CD14-positive monocyte (primary cell): ENCODE data around the gene MCEE. TPM values are rescaled to one million over a fixed set of nuclear protein-coding genes. Genes with fewer than 3 reads are reported as not detected.

Experiments
- DNase-seq, 3 donors: peaks; one replicate each; pipeline ENCODE4 v3.0.0-alpha.2; 2011 to 2022
- H2AFZ ChIP-seq: 2 replicates; pipeline ENCODE4 v1.6.0; 2012; ENCODE audit warnings: mild to moderate bottlenecking, low read depth, low read length, inconsistent platforms; ENCODE audit not compliant: insufficient read depth, poor library complexity, severe bottlenecking
- H3K27ac ChIP-seq, 2 donors: 1 replicate in 1 of 2; 2 replicates in 1 of 2; pipeline ENCODE4 v1.5.1; 2012 to 2013; ENCODE audit warnings: low read length in 2 of 2, control low read depth in 1 of 2, inconsistent platforms in 1 of 2, low read depth in 1 of 2, mild to moderate bottlenecking in 1 of 2
- H3K27me3 ChIP-seq, 2 donors: one replicate each; pipeline versions ENCODE4 v1.6.0 to v1.6.1; 2011 to 2013; ENCODE audit warnings: low read length in 2 of 2; ENCODE audit not compliant: control insufficient read depth in 2 of 2, insufficient read depth in 2 of 2
- H3K36me3 ChIP-seq, 2 donors: replicated peaks in 1 of 2; 1 replicate in 1 of 2; 2 replicates in 1 of 2; pipeline versions ENCODE4 v1.5.1 to v1.6.1; 2012 to 2013; ENCODE audit warnings: low read length in 2 of 2, control low read depth in 1 of 2, inconsistent platforms in 1 of 2, mild to moderate bottlenecking in 1 of 2; ENCODE audit not compliant: insufficient read depth in 2 of 2, control insufficient read depth in 1 of 2
- H3K4me1 ChIP-seq, 2 donors: 1 replicate in 1 of 2; 2 replicates in 1 of 2; pipeline versions ENCODE4 v1.5.1 to v1.6.1; 2012 to 2013; ENCODE audit warnings: low read length in 2 of 2, control low read depth in 1 of 2, inconsistent platforms in 1 of 2, mild to moderate bottlenecking in 1 of 2, moderate library complexity in 1 of 2; ENCODE audit not compliant: insufficient read depth in 2 of 2, control insufficient read depth in 1 of 2
- H3K4me2 ChIP-seq: replicated peaks from 2 replicates; pipeline ENCODE3; 2012; ENCODE audit warnings: low read length, moderate library complexity, mild to moderate bottlenecking; ENCODE audit not compliant: poor library complexity, severe bottlenecking; ENCODE audit errors: extremely low read depth
- H3K4me3 ChIP-seq, 3 experiments: fragments of 200-600 bp in 1 of 3; sonication (generic) in 1 of 3; replicated peaks in 1 of 3; 1 replicate in 2 of 3; 2 replicates in 1 of 3; pipeline ENCODE4 v1.5.1; 2011 to 2013; ENCODE audit warnings: low read length in 3 of 3, mild to moderate bottlenecking in 3 of 3, control low read depth in 2 of 3, low read depth in 2 of 3, inconsistent platforms in 1 of 3, moderate library complexity in 1 of 3
- H3K79me2 ChIP-seq: 2 replicates; pipeline ENCODE4 v1.6.0; 2012; ENCODE audit warnings: mild to moderate bottlenecking, control low read depth, inconsistent platforms, low read length, moderate library complexity; ENCODE audit not compliant: insufficient read depth
- H3K9ac ChIP-seq: 2 replicates; pipeline ENCODE4 v1.6.0; 2017; ENCODE audit warnings: low read length, mild to moderate bottlenecking; ENCODE audit not compliant: insufficient read depth, poor library complexity, severe bottlenecking
- H3K9me3 ChIP-seq, 2 donors: replicated peaks in 1 of 2; 1 replicate in 1 of 2; 2 replicates in 1 of 2; pipeline versions ENCODE4 v1.5.1 to v1.6.1; 2012 to 2013; ENCODE audit warnings: low read length in 2 of 2, control low read depth in 1 of 2; ENCODE audit not compliant: control insufficient read depth in 1 of 2, insufficient read depth in 1 of 2
- H4K20me1 ChIP-seq: 2 replicates; pipeline ENCODE4 v1.6.0; 2012; ENCODE audit warnings: mild to moderate bottlenecking, low read length, control low read depth, moderate library complexity; ENCODE audit not compliant: insufficient read depth
- H3K27ac Mint-ChIP-seq, 7 donors: one replicate each; pipeline ENCODE4 v1.8.0; 2020; ENCODE audit warnings: mild to moderate bottlenecking in 7 of 7, mixed read lengths in 7 of 7, moderate library complexity in 6 of 7, inconsistent platforms in 2 of 7
- H3K27me3 Mint-ChIP-seq, 3 donors: one replicate each; pipeline ENCODE4 v1.8.0; 2021 to 2022; ENCODE audit warnings: low read depth in 3 of 3, mild to moderate bottlenecking in 3 of 3, mixed read lengths in 3 of 3, moderate library complexity in 3 of 3, inconsistent platforms in 1 of 3
- H3K36me3 Mint-ChIP-seq, 2 donors: one replicate each; pipeline ENCODE4 v1.8.0; 2020; ENCODE audit warnings: mixed read lengths in 2 of 2, inconsistent platforms in 1 of 2, mild to moderate bottlenecking in 1 of 2
- H3K4me1 Mint-ChIP-seq: one replicate; pipeline ENCODE4 v1.8.0; 2020; ENCODE audit warnings: mild to moderate bottlenecking, mixed read lengths
- H3K4me3 Mint-ChIP-seq, 2 donors: one replicate each; pipeline ENCODE4 v1.8.0; 2020; ENCODE audit warnings: mild to moderate bottlenecking in 2 of 2, mixed read lengths in 2 of 2, moderate library complexity in 1 of 2
- H3K9me3 Mint-ChIP-seq, 7 donors: one replicate each; pipeline ENCODE4 v1.8.0; 2020 to 2022; ENCODE audit warnings: mixed read lengths in 7 of 7, mild to moderate bottlenecking in 6 of 7, moderate library complexity in 6 of 7, inconsistent platforms in 2 of 7
- CTCF ChIP-seq: fragments of 200-600 bp; IDR thresholded peaks from one replicate; pipeline ENCODE4 v1.8.0; 2022; ENCODE audit warnings: antibody characterized with exemption, mild to moderate bottlenecking
- WGBS: methylation state at CpG from one replicate; pipeline ENCODE4 v1.1.5; 2013; ENCODE audit warnings: missing lambda C conversion rate; ENCODE audit not compliant: insufficient coverage; 5-methylcytosine and 5-hydroxymethylcytosine counted together
- intact Hi-C, 2 donors: fragments of 100-400 bp; cut with micrococcal nuclease; formaldehyde crosslinking; loops; one replicate each; pipeline versions ENCODE4 v1.15.0 to v1.15.1; 2023
- polyA plus RNA-seq, 3 donors: library from polyadenylated mRNA; depleted of rRNA in 1 of 3; unstranded in 2 of 3; stranded (reverse) in 1 of 3; fragments of 300-500 nt in 2 of 3; fragments of >200 nt in 1 of 3; fragmentation: Illumina TruSeq in 2 of 3; gene quantifications; 1 replicate in 2 of 3; 2 replicates in 1 of 3; pipeline ENCODE4 v1.2.3, GENCODE V29; 2012 to 2021

MCEE gene
- polyA plus RNA-seq, 3 donors, result 9.3 to 29.0 (median 24.7) TPM

DNA sequence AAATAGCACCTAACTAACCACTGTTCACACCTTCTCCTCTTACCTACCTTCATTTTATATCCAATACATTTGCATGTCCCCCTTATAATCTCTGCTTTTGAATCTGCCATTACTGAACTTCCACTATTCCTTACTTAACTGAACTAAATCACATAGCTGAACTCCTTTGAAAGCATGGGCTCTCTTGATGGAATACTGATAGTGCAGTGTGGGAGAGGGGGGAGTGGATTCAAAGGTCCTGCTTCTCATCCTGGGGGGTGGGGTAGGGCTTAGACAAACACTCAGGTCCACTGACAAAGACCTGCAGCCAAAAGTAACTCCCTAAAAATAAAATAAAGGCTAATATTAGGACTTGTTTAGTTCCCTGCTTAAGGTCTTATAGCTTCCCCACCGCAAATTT, 8.6 kb downstream of the MCEE start:
- no peak overlapping the region for H3K9ac ChIP-seq
- no peak overlapping the region for H3K4me3 ChIP-seq
- H3K27ac Mint-ChIP-seq, result no peak overlapping the region
- H3K27me3 ChIP-seq, result no peaks in the 10 kb centered on the region
- intact Hi-C loops, result no loop called here
- no peak overlapping the region for H3K4me3 Mint-ChIP-seq
- no CpG with 5 or more reads among the region's 1 CpG for WGBS
- H3K4me1 Mint-ChIP-seq, result no peaks in the 10 kb centered on the region
- H3K9me3 Mint-ChIP-seq, result peaks cover 0 to 2% (median 0%) of the 10 kb centered on the region in 7 donors
- H3K9me3 ChIP-seq, result no peaks in the 10 kb centered on the region
- H3K27ac ChIP-seq, result no peak overlapping the region
- peaks cover 18% of the 10 kb centered on the region for H3K79me2 ChIP-seq
- no peak overlapping the region for H2AFZ ChIP-seq
- no peak for TF ChIP-seq CTCF
- H3K27me3 Mint-ChIP-seq, result peaks cover 0 to 2% (median 0%) of the 10 kb centered on the region in 3 donors
- no peaks in the 10 kb centered on the region for H4K20me1 ChIP-seq
- peaks cover 52 to 55% of the 10 kb centered on the region in 2 donors for H3K36me3 Mint-ChIP-seq
- no peak for DNase-seq
- no peak overlapping the region for H3K4me2 ChIP-seq
- H3K36me3 ChIP-seq, result peaks cover 45 to 76% of the 10 kb centered on the region in 2 donors
- H3K4me1 ChIP-seq, result no peaks in the 10 kb centered on the region

DNA sequence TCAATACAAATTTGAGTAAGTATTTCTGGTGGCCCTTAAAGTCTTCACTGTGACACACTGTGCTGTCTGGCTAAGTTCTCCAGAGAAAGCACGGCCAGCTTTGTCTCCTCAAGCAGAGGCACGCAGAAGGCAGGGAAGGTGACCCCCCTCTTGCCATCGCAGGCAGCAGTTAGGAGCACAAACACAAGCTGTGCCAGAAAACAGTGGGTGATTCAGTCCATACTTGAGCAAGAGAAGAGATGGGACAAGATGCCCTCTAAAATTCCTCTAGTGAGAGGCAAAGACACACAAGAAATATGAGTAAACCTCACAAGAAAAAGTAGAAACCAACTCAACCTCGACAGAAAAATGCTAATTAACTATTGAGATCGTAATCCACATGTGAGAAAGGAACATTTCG, 9.8 kb downstream of the MCEE start:
- Histone ChIP-seq H3K4me2 (no peak overlapping the region), H3K4me1 (no peaks in the 10 kb centered on the region), H3K9ac (no peak overlapping the region), H2AFZ (no peak overlapping the region), H3K9me3 (no peaks in the 10 kb centered on the region), H3K36me3 (peaks cover 47 to 87% of the 10 kb centered on the region in 2 donors), H4K20me1 (no peaks in the 10 kb centered on the region), H3K4me3 (no peak overlapping the region), H3K27ac (no peak overlapping the region), H3K27me3 (no peaks in the 10 kb centered on the region), H3K79me2 (peaks cover 6% of the 10 kb centered on the region)
- peaks cover 0 to 2% (median 0%) of the 10 kb centered on the region in 3 donors for H3K27me3 Mint-ChIP-seq
- peaks cover 0 to 2% (median 0%) of the 10 kb centered on the region in 7 donors for H3K9me3 Mint-ChIP-seq
- intact Hi-C loops, result no loop called here
- peaks cover 54 to 62% of the 10 kb centered on the region in 2 donors for H3K36me3 Mint-ChIP-seq
- H3K4me1 Mint-ChIP-seq, result no peaks in the 10 kb centered on the region
- TF ChIP-seq CTCF, result no peak
- no peak overlapping the region for H3K4me3 Mint-ChIP-seq
- peak overlapping the region in 1 of 7 donors; percentile 26 for H3K27ac Mint-ChIP-seq
- DNase-seq, result no peak
- 100% methylated on average over 4 of the region's 6 CpGs for WGBS
